Lung (tissue), 12 donors: ENCODE results near the gene PRKCH. TPM values are rescaled to one million over a fixed set of nuclear protein-coding genes. Genes with fewer than 3 reads are reported as not detected.

Experiments
- ATAC-seq: fragments of 200-7000 bp; cut with Tn5 transposase; one replicate; pipeline ENCODE4 v1.9.1; 2020; ENCODE audit warnings: moderate number of reproducible peaks; ENCODE audit not compliant: insufficient read depth, low FRiP score
- DNase-seq, 3 donors: peaks; one replicate each; pipeline ENCODE4 v3.0.0-alpha.2; 2013 to 2017
- H3K27ac ChIP-seq, 2 donors: one replicate each; pipeline ENCODE4 v1.5.1; 2013; ENCODE audit warnings: mild to moderate bottlenecking in 2 of 2, moderate library complexity in 2 of 2, control low read depth in 1 of 2, inconsistent platforms in 1 of 2, low read depth in 1 of 2, low read length in 1 of 2
- H3K27me3 ChIP-seq, 3 donors: one replicate each; pipeline ENCODE4 v1.5.1; 2013; ENCODE audit warnings: low read length in 2 of 3; ENCODE audit not compliant: control insufficient read depth in 3 of 3, insufficient read depth in 3 of 3
- H3K36me3 ChIP-seq, 4 donors: one replicate each; pipeline ENCODE4 v1.5.1; 2013; ENCODE audit warnings: low read length in 4 of 4, mild to moderate bottlenecking in 1 of 4, moderate library complexity in 1 of 4; ENCODE audit not compliant: control insufficient read depth in 4 of 4, insufficient read depth in 4 of 4
- H3K4me1 ChIP-seq, 5 donors: one replicate each; pipeline ENCODE4 v1.5.1; 2013; ENCODE audit warnings: low read length in 5 of 5, mild to moderate bottlenecking in 2 of 5, moderate library complexity in 1 of 5; ENCODE audit not compliant: control insufficient read depth in 5 of 5, insufficient read depth in 5 of 5
- H3K4me3 ChIP-seq: one replicate; pipeline ENCODE4 v1.5.1; 2013; ENCODE audit warnings: mild to moderate bottlenecking, control low read depth, moderate library complexity
- H3K9ac ChIP-seq, 2 donors: one replicate each; pipeline ENCODE4 v1.5.1; 2013; ENCODE audit warnings: low read length in 2 of 2, control low read depth in 1 of 2; ENCODE audit not compliant: insufficient read depth in 1 of 2
- H3K9me3 ChIP-seq, 4 donors: one replicate each; pipeline ENCODE4 v1.5.1; 2013; ENCODE audit warnings: low read length in 3 of 4, mild to moderate bottlenecking in 1 of 4, moderate library complexity in 1 of 4; ENCODE audit not compliant: control insufficient read depth in 4 of 4, insufficient read depth in 3 of 4
- CTCF ChIP-seq: IDR thresholded peaks from 2 replicates; pipeline ENCODE4 v1.5.1; 2012; ENCODE audit warnings: mild to moderate bottlenecking; ENCODE audit errors: control extremely low read depth, extremely low read depth
- WGBS, 2 donors: extraction: QIAGEN DNeasy Blood & Tissue Kit; methylation state at CpG; one replicate each; pipeline ENCODE4 v1.1.7; 2013; 5-methylcytosine and 5-hydroxymethylcytosine counted together
- polyA plus RNA-seq, 2 donors: library from polyadenylated mRNA; stranded (reverse); fragments of 200-250 nt; gene quantifications; one replicate each; pipeline ENCODE4 v1.2.1, GENCODE V29; 2013
- total RNA-seq, 2 donors: library from RNA; depleted of rRNA in 1 of 2; stranded (reverse); fragments of >200 nt in 1 of 2; gene quantifications; one replicate each; pipeline ENCODE4 v1.2.1, GENCODE V29; 2014 to 2021
- donor health status: control.
- donor health status: control.
- donor health status: Bipolar disorder and iron deficiency.
- donor health status: healthy.
- donor health status: DM: yes; HTN: yes; CAD: no.

Gene PRKCH
- total and polyA plus RNA-seq, 4 donors = 12.9 to 126 (median 51.4) TPM

DNA sequence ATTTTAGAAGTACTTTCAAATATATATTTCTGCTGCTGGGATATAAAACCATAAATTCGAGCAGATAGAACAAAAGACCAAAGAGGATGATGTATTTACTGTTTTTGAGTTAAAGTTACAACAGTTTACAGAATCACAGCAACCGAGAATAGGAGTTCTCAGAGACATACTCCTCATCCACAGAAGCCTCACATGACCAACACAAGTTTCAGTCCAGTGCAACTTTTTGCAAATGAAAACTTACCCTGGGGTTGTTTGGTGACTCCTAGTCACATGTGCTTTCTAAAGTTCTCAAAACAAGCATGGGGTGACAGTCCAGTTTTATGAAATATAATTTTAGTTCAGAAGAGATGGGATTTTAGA lies 117.1 kb downstream of the PRKCH start:
- H3K4me3 ChIP-seq = no peak overlapping the region
- TF ChIP-seq CTCF = no peak
- no peaks in the 10 kb centered on the region for H3K27me3 ChIP-seq
- WGBS, 2 donors = 22 to 60% methylated on average over 2 of the region's 2 CpGs
- peaks cover 17 to 24% (median 18%) of the 10 kb centered on the region in 5 donors for H3K4me1 ChIP-seq
- peak overlapping the region in 1 of 2 donors; percentile 50 for H3K27ac ChIP-seq
- ATAC-seq (no peak), DNase-seq (no peak)
- no peaks in the 10 kb centered on the region for H3K9me3 ChIP-seq
- no peaks in the 10 kb centered on the region for H3K36me3 ChIP-seq
- H3K9ac ChIP-seq = no peak overlapping the region

DNA sequence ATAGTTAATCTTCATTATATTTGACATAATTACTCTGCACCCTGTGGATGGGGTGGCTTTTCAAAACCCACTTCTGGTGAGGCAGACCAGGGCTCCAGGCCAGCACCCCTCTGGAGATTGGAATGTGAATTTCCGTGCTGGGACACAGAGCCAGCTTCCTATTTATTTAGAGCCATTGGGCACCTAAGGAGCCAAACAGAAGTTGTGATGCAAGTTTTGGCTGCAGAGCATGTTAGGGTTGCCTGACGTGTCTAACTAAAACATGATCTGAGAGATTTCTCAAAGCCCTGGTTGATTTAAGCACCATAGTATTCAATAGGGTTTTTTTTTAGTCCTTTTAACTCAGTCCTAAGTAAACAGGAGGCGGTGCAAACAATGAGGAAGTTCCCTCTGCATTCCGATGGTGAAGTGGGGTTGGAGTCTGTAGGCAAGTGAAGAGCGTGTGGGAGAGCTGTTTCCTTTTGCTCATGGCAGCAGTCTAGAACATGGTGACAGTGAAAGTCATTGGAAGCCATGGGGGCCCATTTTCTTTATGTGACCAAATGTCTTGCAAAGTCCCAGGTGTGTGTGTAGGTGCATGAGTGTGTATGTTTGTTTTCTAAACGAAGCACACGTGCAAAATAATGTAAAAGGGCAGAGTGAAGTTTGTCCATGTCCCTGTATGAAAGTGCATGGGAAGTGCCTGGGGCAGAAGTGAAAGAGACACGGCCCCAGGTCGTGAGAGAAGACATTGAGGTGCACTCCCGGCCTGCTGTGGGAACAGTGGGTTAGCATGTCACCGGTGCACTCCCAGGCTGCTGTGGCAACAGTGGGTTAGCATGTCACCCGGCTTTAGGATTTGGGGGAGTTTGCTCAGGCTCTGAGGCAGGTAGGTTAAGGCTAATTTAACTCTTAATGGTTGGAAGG lies 117.7 kb downstream of the PRKCH start:
- WGBS, 2 donors = 14 to 16% methylated on average over 12 of the region's 12 CpGs
- Histone ChIP-seq H3K36me3 (no peaks in the 10 kb centered on the region), H3K9me3 (no peaks in the 10 kb centered on the region), H3K9ac (no peak overlapping the region), H3K4me1 (peaks cover 17 to 24% (median 18%) of the 10 kb centered on the region in 5 donors), H3K4me3 (no peak overlapping the region), H3K27me3 (no peaks in the 10 kb centered on the region), H3K27ac (peak overlapping the region in 1 of 2 donors; percentile 94)
- TF ChIP-seq CTCF = no peak
- DNase-seq (peak; percentile 42 to 83 (median 75)), ATAC-seq (peak; percentile 85)

- peaks cover 0 to 1% (median 0%) of the 10 kb centered on the region in 4 donors for H3K36me3 ChIP-seq
- WGBS, 2 donors = 53 to 66% methylated on average over 4 of the region's 4 CpGs
- no peak overlapping the region for H3K4me3 ChIP-seq
- no peak for DNase-seq
- ATAC-seq = no peak
- peak overlapping the region; percentile 5 to 94 for H3K27ac ChIP-seq
- no peak for TF ChIP-seq CTCF
- no peak overlapping the region for H3K9ac ChIP-seq
- no peaks in the 10 kb centered on the region for H3K9me3 ChIP-seq
- no peaks in the 10 kb centered on the region for H3K27me3 ChIP-seq
- H3K4me1 ChIP-seq = peaks cover 17 to 24% (median 18%) of the 10 kb centered on the region in 5 donors
These were observed 118.5 kb downstream of the PRKCH start for GRCh38 chr14:61439779-61440418.
